LNCAP (cell line): Measurements from ENCODE around the gene ZNF407.

ENCODE experiments used
- CTCF ChIP-seq: fragments of 450-650 bp; IDR thresholded peaks from 2 replicates; pipeline ENCODE4 v1.5.1; 2017; ENCODE audit warnings: mild to moderate bottlenecking

ZNF407 gene

DNA sequence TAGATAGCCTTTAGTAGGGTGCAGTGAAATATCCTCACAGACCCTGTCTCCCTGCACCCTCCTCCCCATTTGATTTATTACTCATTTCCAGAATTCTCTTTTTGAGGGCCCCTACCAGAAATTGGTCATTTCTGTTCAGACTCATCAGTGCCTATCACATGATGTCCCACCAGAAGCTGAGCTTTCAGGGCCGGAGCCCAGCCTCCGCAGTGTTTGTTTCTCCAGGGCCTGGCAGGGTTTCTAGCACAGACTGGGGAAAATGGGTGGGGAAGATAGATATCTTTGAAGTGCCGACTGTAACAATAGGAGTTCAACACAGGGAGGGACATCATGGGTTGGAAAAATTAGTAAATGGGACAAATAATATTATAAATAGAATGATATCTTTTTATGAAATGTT is 403.2 kb downstream of the ZNF407 start:
- no peak for TF ChIP-seq CTCF

GRCh38 chr18:75003039-75003438 is 405.4 kb downstream of the ZNF407 start:
- TF ChIP-seq CTCF = no peak

GRCh38 chr18:75003764-75004690 is 406.4 kb downstream of the ZNF407 start:
- TF ChIP-seq CTCF = no peak

GRCh38 chr18:75005626-75006025 is 408.0 kb downstream of the ZNF407 start:
- no peak for TF ChIP-seq CTCF

GRCh38 chr18:75008186-75008585 is 410.5 kb downstream of the ZNF407 start:
- TF ChIP-seq CTCF = no peak

DNA sequence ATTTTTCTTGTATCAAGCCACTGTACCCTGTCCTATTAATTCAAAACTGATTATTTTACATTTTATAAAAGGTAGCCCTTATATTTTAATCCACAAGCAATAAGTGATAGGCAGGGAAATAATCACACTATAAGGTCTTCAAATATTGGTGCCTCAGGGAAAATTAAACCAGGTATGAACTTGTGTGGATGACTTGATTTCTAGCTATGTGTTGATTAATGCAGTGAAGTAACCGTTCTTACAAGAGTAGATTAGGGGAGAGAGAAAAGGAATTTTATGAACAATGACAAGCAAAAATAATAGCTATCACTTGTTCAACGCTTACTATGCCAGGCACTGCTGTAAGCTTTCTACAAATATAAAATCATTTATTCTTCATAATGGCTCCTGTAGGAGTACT is 411.6 kb downstream of the ZNF407 start:
- no peak for TF ChIP-seq CTCF

GRCh38 chr18:75009878-75010277 is 412.2 kb downstream of the ZNF407 start:
- no peak for TF ChIP-seq CTCF

DNA sequence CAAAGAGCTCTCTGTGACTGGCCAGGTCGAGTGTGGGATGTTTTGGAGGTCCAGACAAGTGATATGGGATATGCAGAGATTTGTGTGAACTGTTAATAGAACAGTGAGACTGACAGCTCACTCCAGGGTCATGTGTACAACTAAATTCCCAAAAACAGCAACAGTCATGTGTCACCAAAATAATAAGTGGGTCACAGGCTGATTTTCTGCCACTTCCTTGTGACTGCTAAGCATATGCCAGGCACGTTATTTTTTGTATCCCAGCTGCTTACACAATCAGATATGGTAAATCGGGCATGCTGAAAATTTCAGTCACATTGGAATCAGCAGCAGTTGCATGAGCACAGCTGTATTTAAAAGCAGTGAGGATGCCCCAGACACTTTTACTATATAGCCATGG is 412.6 kb downstream of the ZNF407 start:
- TF ChIP-seq CTCF = no peak
